ENCODE measurements around the gene F7. TPM values are rescaled to one million over a fixed set of nuclear protein-coding genes. Genes with fewer than 3 reads are reported as not detected.

The F7 gene
- total RNA-seq, 2 donors from 2014 or later = not detected

DNA sequence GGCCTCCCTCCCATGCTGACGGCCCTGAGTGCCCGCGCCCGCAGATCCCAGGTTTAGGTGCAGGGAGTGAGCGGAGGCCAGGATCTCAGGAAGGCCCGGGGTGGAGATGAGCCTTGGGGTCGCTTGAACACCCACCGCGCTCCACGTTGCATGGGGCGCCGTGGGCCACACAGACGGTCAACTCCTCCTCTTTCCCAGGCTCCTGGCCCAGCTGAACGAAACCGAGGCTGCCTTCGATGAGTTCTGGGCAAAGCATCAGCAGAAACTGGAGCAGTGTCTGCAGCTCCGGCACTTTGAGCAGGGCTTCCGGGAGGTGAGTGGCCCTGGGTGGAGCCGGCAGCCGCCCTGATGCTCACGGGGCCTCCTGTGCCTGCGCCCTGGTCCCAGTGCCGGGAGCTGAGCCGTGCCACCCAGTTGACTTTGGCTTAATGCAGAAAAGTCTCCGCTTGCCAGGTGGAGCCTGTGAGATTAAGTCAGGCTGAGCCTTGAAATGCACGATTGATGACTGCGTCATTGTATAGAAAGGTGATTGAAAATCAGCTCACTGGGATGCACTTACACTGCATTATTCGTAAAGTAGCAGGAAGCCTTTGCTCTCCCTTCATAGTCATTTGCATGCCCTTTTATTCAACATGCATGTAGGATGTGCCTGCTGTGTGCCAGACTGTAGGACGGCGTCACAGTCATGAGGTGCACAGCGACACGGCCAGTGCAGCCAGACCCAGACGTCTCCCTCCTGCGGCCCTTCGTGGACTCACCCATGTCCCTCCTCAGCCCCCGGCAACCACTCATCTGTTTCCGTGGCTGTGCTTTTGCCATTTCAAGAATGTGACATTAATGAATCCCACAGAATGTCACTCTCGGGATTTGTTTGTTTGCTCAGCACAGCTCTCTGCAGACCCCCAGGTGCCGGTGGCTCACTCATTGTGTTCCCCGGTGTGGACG is 35.5 kb upstream of the F7 start:
- Histone ChIP-seq H3K4me1 (no peaks in the 10 kb centered on the region), H3K27ac (no peak overlapping the region), H3K27me3 (no peaks in the 10 kb centered on the region), H3K9me3 (no peaks in the 10 kb centered on the region), H3K4me3 (no peak overlapping the region), H3K36me3 (replicated peaks in 1 of 2; ENCODE audit: insufficient read depth in 1 of 2, low read depth in 2 of 2) (peaks cover 0 to 10% of the 10 kb centered on the region in 2 donors)
- ATAC-seq (no peak), DNase-seq (no peak)
- intact Hi-C loops (cut with DNase I) = no loop called here
- 88 to 95% methylated on average over 26 to 41 of the region's 41 CpGs for WGBS, 2 donors
- TF ChIP-seq, protein P1, sequence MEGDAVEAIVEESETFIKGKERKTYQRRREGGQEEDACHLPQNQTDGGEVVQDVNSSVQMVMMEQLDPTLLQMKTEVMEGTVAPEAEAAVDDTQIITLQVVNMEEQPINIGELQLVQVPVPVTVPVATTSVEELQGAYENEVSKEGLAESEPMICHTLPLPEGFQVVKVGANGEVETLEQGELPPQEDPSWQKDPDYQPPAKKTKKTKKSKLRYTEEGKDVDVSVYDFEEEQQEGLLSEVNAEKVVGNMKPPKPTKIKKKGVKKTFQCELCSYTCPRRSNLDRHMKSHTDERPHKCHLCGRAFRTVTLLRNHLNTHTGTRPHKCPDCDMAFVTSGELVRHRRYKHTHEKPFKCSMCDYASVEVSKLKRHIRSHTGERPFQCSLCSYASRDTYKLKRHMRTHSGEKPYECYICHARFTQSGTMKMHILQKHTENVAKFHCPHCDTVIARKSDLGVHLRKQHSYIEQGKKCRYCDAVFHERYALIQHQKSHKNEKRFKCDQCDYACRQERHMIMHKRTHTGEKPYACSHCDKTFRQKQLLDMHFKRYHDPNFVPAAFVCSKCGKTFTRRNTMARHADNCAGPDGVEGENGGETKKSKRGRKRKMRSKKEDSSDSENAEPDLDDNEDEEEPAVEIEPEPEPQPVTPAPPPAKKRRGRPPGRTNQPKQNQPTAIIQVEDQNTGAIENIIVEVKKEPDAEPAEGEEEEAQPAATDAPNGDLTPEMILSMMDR (IDR thresholded peaks at IDR 0.05) = no peak
- no peak for TF ChIP-seq POLR2A (IDR thresholded peaks at IDR 0.05)

DNA sequence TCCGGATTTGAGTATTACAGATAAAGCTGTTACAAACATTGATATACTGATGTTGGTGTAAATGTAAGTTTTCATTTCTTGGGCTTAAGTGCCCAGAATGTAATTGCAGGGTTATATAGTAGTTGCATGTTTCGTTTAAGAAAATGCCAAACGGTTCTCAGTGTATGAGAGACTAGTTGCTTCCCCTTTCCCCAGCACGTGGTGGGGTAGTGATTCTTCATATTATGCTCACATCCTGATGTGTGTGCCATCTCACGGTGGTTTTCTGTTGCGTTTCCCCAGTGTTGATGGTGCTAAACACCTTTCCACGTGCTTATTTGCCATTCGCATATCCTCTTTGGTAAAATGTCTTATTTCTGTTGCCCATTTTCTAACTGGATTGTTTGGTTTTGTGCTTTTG is 34.7 kb upstream of the F7 start:
- Histone ChIP-seq H3K27ac (no peak overlapping the region), H3K36me3 (replicated peaks in 1 of 2; ENCODE audit: insufficient read depth in 1 of 2, low read depth in 2 of 2) (peaks cover 0 to 12% of the 10 kb centered on the region in 2 donors), H3K4me1 (no peaks in the 10 kb centered on the region), H3K9me3 (no peaks in the 10 kb centered on the region), H3K27me3 (no peaks in the 10 kb centered on the region), H3K4me3 (no peak overlapping the region)
- WGBS, 2 donors = 80 to 81% methylated on average over 8 of the region's 8 CpGs
- TF ChIP-seq, protein P1 (IDR thresholded peaks at IDR 0.05) = no peak
- TF ChIP-seq POLR2A (IDR thresholded peaks at IDR 0.05) = no peak
- DNase-seq = no peak
- intact Hi-C loops (cut with DNase I) = no loop called here
- no peak for ATAC-seq

DNA sequence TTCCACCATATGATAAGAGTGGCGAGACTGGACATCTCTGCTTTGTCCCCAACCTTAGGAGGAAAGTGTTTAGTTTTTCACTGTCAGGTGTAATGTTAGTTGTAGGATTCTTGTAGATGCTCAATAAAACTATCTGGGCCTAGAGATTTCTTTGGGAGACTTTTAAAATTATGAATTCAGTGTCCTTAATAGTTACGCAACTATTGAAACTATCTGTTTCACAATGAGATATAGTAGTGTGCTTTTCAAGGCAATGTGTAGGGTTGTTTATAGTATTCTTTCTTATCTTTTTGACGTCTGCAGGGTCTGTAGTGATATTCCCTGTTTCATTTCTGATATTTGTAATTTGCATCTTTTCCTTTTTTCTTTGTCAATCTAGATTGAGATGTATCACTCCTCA is 33.2 kb upstream of the F7 start:
- Histone ChIP-seq H3K27ac (no peak overlapping the region), H3K4me1 (no peaks in the 10 kb centered on the region), H3K9me3 (no peaks in the 10 kb centered on the region), H3K27me3 (no peaks in the 10 kb centered on the region), H3K4me3 (no peak overlapping the region), H3K36me3 (replicated peaks in 1 of 2; ENCODE audit: insufficient read depth in 1 of 2, low read depth in 2 of 2) (peaks cover 0 to 18% of the 10 kb centered on the region in 2 donors)
- no peak for TF ChIP-seq POLR2A (IDR thresholded peaks at IDR 0.05)
- TF ChIP-seq, protein P1 (IDR thresholded peaks at IDR 0.05) = no peak
- ATAC-seq = no peak
- DNase-seq = no peak
- WGBS, 2 donors = 82 to 84% methylated on average over 3 of the region's 3 CpGs
- intact Hi-C loops (cut with DNase I) = no loop called here

DNA sequence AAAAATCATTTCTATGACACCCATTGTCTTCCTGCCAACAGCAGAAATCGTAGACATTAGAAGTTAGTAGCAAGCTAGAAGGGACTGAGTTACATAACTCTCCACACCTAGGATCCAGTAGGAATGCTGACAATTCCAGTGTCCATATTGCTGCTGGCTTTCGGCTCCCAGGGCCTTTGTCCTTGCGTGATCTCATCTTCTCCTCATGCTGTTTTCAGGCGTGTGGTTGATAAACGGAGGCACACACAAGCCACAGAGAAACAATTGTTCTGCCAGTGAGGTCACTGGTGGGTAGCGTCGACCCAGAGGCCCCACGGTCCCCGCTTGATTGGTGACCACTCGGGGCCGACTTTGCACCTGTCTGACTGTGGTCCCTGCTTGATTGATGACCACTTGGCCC is 31.6 kb upstream of the F7 start:
- 80 to 91% methylated on average over 6 to 11 of the region's 11 CpGs for WGBS, 2 donors
- Histone ChIP-seq H3K4me3 (no peak overlapping the region), H3K9me3 (no peaks in the 10 kb centered on the region), H3K27me3 (no peaks in the 10 kb centered on the region), H3K4me1 (no peaks in the 10 kb centered on the region), H3K36me3 (replicated peaks in 1 of 2; ENCODE audit: insufficient read depth in 1 of 2, low read depth in 2 of 2) (peaks cover 0 to 19% of the 10 kb centered on the region in 2 donors), H3K27ac (no peak overlapping the region)
- ATAC-seq (no peak), DNase-seq (no peak)
- intact Hi-C loops (cut with DNase I) = no loop called here
- no peak for TF ChIP-seq POLR2A (IDR thresholded peaks at IDR 0.05)

DNA sequence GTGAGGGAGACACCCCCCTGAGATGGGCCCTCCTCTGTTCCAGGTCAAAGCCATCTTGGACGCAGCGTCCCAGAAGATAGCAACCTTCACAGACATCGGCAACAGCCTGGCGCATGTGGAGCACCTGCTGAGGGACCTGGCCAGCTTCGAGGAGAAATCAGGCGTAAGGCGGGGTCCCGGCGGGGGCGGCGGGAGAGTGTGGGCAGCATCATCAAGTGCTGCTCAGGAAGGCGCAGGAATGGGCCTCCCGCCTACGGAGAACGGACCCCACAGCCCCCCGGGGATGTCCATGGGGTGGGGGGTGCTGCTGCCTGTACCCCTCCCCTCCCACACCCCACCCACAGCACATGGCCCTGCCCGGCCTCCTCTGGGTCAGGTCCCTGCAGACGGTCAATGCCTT is 31.2 kb upstream of the F7 start:
- Histone ChIP-seq H3K4me1 (no peaks in the 10 kb centered on the region), H3K9me3 (no peaks in the 10 kb centered on the region), H3K27ac (no peak overlapping the region), H3K36me3 (replicated peaks in 1 of 2; ENCODE audit: insufficient read depth in 1 of 2, low read depth in 2 of 2) (peaks cover 0 to 22% of the 10 kb centered on the region in 2 donors), H3K4me3 (no peak overlapping the region), H3K27me3 (no peaks in the 10 kb centered on the region)
- intact Hi-C loops (cut with DNase I) = no loop called here
- ATAC-seq = no peak
- no peak for TF ChIP-seq POLR2A (IDR thresholded peaks at IDR 0.05)
- TF ChIP-seq, protein P1 (IDR thresholded peaks at IDR 0.05) = no peak
- WGBS, 2 donors = 90 to 100% methylated on average over 2 to 16 of the region's 18 CpGs
- no peak for DNase-seq

Data from body of pancreas (tissue), 4 donors.